Panc1 (cell line): ENCODE data around the gene HEATR3. TPM values are rescaled to one million over a fixed set of nuclear protein-coding genes. Genes with fewer than 3 reads are reported as not detected.

Source experiments
- ATAC-seq: fragments of 200-7000 bp; cut with Tn5 transposase; 2 replicates; pipeline ENCODE4 v1.9.1; 2020; ENCODE audit warnings: mild to moderate bottlenecking, moderate library complexity
- BruUV-seq: library from RNA; stranded (reverse); fragments of 400-500 nt; replicated peaks from 2 replicates; lab custom pipeline; 2021; lab: Mats Ljungman, UMichigan
- CTCF ChIA-PET: fragments of 300-600 bp; sonication (Branson Sonifier 250); formaldehyde crosslinking; loops from one replicate; lab custom pipeline; 2022; ENCODE audit warnings: antibody characterized with exemption; lab: Charles Lee
- POLR2A ChIA-PET: fragments of 300-600 bp; sonication (Branson Sonifier 250); formaldehyde crosslinking; loops from one replicate; lab custom pipeline; 2022; ENCODE audit warnings: antibody characterized with exemption; lab: Charles Lee
- DNase-seq: peaks from one replicate; pipeline ENCODE4 v3.0.0-alpha.2; 2010; ENCODE audit warnings: low read depth, low spot score
- H3K27ac ChIP-seq: 2 replicates; pipeline ENCODE4 v1.5.1; 2011; ENCODE audit warnings: mild to moderate bottlenecking, low read length, inconsistent platforms
- H3K27me3 ChIP-seq: fragments of 200-500 bp; sonication (Bioruptor generic); 2 replicates; pipeline ENCODE4 v1.6.0; 2014; ENCODE audit warnings: low read length, inconsistent platforms; ENCODE audit not compliant: control insufficient read depth, insufficient read depth
- H3K36me3 ChIP-seq: fragments of 200-500 bp; sonication (Bioruptor generic); 2 replicates; pipeline ENCODE4 v1.5.1; 2014; ENCODE audit warnings: inconsistent platforms, mild to moderate bottlenecking, low read length, moderate library complexity; ENCODE audit not compliant: control insufficient read depth, insufficient read depth
- H3K4me1 ChIP-seq: 2 replicates; pipeline ENCODE4 v1.5.1; 2011; ENCODE audit warnings: inconsistent platforms, mild to moderate bottlenecking, low read length, moderate library complexity; ENCODE audit not compliant: control insufficient read depth, insufficient read depth
- H3K4me3 ChIP-seq, 2 experiments: 2 replicates each; pipeline ENCODE4 v1.5.1; 2011 to 2012; ENCODE audit warnings: low read depth in 2 of 2, low read length in 2 of 2, mild to moderate bottlenecking in 2 of 2, inconsistent platforms in 1 of 2, moderate library complexity in 1 of 2
- H3K9me3 ChIP-seq: fragments of 200-500 bp; sonication (Bioruptor generic); 2 replicates; pipeline ENCODE4 v1.5.1; 2014; ENCODE audit warnings: low read depth, mild to moderate bottlenecking, inconsistent platforms, low read length, moderate library complexity; ENCODE audit not compliant: control insufficient read depth, insufficient read depth
- CTCF ChIP-seq: fragments of 450-650 bp; IDR thresholded peaks from 2 replicates; pipeline ENCODE4 v1.5.1; 2017; ENCODE audit warnings: mild to moderate bottlenecking
- POLR2AphosphoS5 ChIP-seq: IDR thresholded peaks from 2 replicates; pipeline ENCODE4 v1.6.1; 2012; ENCODE audit warnings: mild to moderate bottlenecking, low read depth, low read length, moderate library complexity
- REST ChIP-seq, 2 experiments: IDR thresholded peaks; 2 replicates each; pipeline ENCODE4 v1.6.1; 2011 to 2012; ENCODE audit warnings: low read depth in 2 of 2, control low read depth in 1 of 2, low read length in 1 of 2, mild to moderate bottlenecking in 1 of 2, moderate library complexity in 1 of 2; ENCODE audit not compliant: insufficient read depth in 1 of 2
- SIN3A ChIP-seq: IDR thresholded peaks from 2 replicates; pipeline ENCODE4 v1.6.1; 2012; ENCODE audit warnings: low read depth, mild to moderate bottlenecking, low read length, moderate library complexity, borderline replicate concordance; ENCODE audit not compliant: insufficient read depth
- TCF7L2 ChIP-seq: IDR thresholded peaks from 2 replicates; pipeline ENCODE4 v1.6.1; 2011; ENCODE audit warnings: mild to moderate bottlenecking, low read depth, low read length, inconsistent platforms
- in situ Hi-C: cut with HindIII; loops from 2 replicates; pipeline ENCODE4 v1.10.0; 2016; ENCODE audit warnings: low sequenced_read_pairs, low pct_unique_long_range_greater_than_20kb
- intact Hi-C: fragments of 100-400 bp; cut with micrococcal nuclease; formaldehyde crosslinking; loops from one replicate; pipeline ENCODE4 v1.10.0; 2022; ENCODE audit not compliant: unreplicated experiment
- total RNA-seq: library from RNA; stranded (reverse); gene quantifications from one replicate; pipeline ENCODE4 v1.2.1, GENCODE V29; 2021; ENCODE audit not compliant: unreplicated experiment

HEATR3 gene
- total RNA-seq, 1 experiment from 2014 or later = 18.6 TPM

DNA sequence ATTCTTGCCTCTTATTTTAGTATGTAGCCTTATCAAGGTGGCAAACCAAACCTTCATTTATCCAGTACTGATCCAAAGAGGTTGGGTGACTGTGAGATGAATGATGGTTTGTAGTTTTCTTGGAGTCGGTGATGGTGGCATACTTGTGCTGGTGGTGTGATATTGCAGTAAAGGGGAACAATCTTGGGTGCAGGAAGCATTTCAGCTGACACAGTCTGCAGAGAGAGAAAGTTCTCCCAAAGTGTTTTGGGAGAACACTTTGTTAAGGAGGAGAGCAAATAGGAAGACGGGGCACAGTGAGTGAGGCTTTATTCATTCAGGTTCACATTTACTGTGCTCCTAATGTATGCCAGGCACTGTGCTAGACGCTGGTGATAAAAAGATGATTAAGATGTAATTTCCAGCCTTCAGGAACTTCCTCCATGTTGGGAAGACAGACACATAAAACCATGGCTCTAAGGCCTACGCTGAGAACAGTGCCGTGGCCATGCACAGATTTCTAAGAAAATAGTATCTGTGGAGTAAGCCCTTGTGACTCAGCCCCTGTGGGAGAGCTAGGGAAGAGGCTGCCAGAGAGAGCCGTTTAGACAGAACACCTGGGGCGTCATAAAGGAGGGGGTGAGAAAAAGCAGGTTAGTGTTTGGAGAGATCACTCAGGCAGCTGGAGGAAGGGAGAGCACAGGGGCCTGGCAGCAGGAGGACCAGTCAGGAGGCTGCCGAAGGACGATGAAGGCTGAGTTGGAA lies 13.8 kb downstream of the HEATR3 start:
- BruUV-seq = no TSS peak
- no peak overlapping the region for H3K27ac ChIP-seq
- CTCF ChIA-PET = no interaction called here
- H3K4me3 ChIP-seq = no peak overlapping the region
- peaks cover 5% of the 10 kb centered on the region for H3K36me3 ChIP-seq
- intact Hi-C loops = no loop called here
- H3K9me3 ChIP-seq = no peaks in the 10 kb centered on the region
- in situ Hi-C loops = no loop called here
- no peak for DNase-seq
- POLR2A ChIA-PET = no interaction called here
- no peak for TF ChIP-seq TCF7L2
- TF ChIP-seq SIN3A = no peak
- TF ChIP-seq CTCF = no peak
- TF ChIP-seq POLR2AphosphoS5 = no peak
- no peaks in the 10 kb centered on the region for H3K4me1 ChIP-seq
- no peaks in the 10 kb centered on the region for H3K27me3 ChIP-seq
- ATAC-seq = no peak

- H3K27me3 ChIP-seq = no peaks in the 10 kb centered on the region
- no peak overlapping the region for H3K4me3 ChIP-seq
- BruUV-seq = no TSS peak
- H3K4me1 ChIP-seq = no peaks in the 10 kb centered on the region
- DNase-seq = no peak
- in situ Hi-C loops (no loop called here), intact Hi-C loops (no loop called here)
- ChIA-PET POLR2A (no interaction called here), CTCF (no interaction called here)
- no peak for TF ChIP-seq TCF7L2
- TF ChIP-seq REST (IDR thresholded peaks at IDR 0.05; ENCODE audit: insufficient read depth in 1 of 2, low read depth in 2 of 2, low read length in 1 of 2) = no peak
- TF ChIP-seq SIN3A = no peak
- TF ChIP-seq CTCF = no peak
- TF ChIP-seq POLR2AphosphoS5 = no peak
- no peak for ATAC-seq
- H3K36me3 ChIP-seq = peaks cover 5% of the 10 kb centered on the region
- H3K27ac ChIP-seq = no peak overlapping the region
- no peaks in the 10 kb centered on the region for H3K9me3 ChIP-seq
Measured at GRCh38 chr16:50081428-50082018, 15.8 kb downstream of the HEATR3 start.
